ENCODE results near the gene LRRC8D.

DNA sequence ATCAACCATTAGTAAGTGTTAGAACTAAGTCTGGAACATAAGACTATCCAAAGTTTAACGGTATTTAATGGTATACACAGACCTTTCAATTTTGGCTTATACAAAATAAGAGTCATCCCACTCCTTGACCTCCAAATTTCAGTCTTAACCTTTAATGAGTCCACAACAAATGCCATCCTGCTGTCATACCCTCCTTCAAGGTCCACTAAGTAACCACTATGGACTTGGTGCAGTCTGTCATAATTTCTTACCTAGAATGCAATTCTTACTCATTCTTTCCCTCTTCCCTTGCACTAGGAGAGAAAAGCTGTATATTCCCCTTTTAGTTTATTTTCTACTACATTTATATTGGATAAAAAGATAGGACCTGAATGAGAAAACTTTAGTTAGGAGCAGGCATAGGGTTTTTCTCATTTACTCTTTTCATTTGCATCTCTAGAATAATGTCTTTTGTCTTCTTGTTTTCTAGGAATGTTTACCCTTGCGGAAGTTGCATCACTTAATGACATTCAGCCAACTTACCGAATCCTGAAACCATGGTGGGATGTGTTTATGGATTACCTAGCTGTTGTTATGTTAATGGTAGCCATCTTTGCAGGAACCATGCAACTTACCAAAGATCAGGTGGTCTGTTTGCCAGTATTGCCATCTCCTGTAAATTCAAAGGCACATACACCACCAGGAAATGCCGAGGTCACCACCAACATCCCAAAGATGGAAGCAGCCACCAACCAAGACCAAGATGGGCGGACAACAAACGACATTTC, 111.9 kb downstream of the LRRC8D start:
- TF ChIP-seq, protein P1, sequence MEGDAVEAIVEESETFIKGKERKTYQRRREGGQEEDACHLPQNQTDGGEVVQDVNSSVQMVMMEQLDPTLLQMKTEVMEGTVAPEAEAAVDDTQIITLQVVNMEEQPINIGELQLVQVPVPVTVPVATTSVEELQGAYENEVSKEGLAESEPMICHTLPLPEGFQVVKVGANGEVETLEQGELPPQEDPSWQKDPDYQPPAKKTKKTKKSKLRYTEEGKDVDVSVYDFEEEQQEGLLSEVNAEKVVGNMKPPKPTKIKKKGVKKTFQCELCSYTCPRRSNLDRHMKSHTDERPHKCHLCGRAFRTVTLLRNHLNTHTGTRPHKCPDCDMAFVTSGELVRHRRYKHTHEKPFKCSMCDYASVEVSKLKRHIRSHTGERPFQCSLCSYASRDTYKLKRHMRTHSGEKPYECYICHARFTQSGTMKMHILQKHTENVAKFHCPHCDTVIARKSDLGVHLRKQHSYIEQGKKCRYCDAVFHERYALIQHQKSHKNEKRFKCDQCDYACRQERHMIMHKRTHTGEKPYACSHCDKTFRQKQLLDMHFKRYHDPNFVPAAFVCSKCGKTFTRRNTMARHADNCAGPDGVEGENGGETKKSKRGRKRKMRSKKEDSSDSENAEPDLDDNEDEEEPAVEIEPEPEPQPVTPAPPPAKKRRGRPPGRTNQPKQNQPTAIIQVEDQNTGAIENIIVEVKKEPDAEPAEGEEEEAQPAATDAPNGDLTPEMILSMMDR (IDR thresholded peaks at IDR 0.05) = no peak
- TF ChIP-seq POLR2A (IDR thresholded peaks at IDR 0.05) = no peak
